ENCODE measurements around the gene CDH13.

The CDH13 gene

GRCh38 chr16:83714286-83714685, 1087.5 kb downstream of the CDH13 start:
- no peak for DNase-seq

- DNase-seq, result no peak
These were observed 1088.6 kb downstream of the CDH13 start for GRCh38 chr16:83715217-83715920.

- no peak for DNase-seq
These were observed 1090.5 kb downstream of the CDH13 start for GRCh38 chr16:83717308-83717707.

- DNase-seq, result no peak
These were observed 1091.0 kb downstream of the CDH13 start for GRCh38 chr16:83717814-83718213.

- DNase-seq, result no peak
These were observed 1093.4 kb downstream of the CDH13 start for GRCh38 chr16:83720213-83720612.

GRCh38 chr16:83720981-83721380, 1094.2 kb downstream of the CDH13 start:
- no peak for DNase-seq

- DNase-seq, result no peak
These were observed 1094.9 kb downstream of the CDH13 start for GRCh38 chr16:83721676-83722075.

DNA sequence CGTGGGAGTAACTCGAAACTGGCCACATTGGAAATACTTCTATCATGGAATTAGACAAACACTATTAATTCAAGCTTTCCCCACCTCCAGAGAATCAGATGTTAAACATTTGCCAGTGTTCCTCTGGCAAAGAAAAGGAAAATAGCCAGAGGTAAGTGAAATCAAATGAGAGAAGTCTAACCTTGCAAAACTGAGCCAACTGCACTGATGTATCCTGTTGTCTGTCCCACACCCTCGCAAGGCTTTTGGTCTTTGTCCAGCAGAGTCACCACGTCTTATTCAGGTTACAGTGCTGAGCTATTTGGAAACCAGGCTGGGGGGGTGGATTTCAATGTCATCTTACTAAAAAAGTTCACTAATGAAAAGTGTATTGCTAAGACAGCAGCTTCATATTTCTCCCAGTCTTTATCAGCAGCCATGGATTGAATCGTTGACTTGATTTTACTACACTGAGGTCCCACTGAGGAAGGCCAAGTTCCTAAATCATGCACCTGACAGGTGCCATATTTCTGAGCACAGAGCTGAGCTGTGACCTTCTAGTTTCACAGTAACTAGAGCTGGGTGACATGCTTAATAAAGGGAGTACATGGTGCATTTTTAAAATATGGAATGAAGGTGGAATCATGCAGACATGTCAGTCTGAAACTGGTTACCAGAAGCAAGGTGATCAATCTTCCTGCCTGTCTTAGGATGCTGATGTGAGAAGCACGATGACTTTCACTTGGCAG, 1095.9 kb downstream of the CDH13 start:
- no peak for DNase-seq

GRCh38 chr16:83723244-83723643, 1096.5 kb downstream of the CDH13 start:
- DNase-seq, result no peak

- DNase-seq, result no peak
These were observed 1097.1 kb downstream of the CDH13 start for GRCh38 chr16:83723901-83724300.

DNA sequence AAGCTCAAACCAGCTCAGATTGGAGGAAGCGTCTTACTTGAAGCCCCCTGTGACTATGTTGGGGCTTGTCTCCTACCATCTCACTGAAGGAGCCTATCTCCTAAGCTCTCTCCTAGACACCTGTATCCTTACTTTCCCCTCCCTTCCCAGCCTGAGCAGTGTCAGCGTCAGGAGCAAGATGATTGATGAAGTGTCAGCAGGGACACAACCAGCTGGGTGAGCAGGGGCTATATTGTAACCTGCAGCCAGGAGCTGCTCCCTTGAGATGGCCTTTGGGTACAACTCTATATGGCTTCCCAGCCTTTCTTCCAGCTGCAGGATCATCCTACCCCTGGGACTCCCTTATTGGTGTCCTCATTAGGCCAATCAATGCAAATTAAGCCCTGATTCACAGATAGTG, 1097.8 kb downstream of the CDH13 start:
- no peak for DNase-seq

DNA sequence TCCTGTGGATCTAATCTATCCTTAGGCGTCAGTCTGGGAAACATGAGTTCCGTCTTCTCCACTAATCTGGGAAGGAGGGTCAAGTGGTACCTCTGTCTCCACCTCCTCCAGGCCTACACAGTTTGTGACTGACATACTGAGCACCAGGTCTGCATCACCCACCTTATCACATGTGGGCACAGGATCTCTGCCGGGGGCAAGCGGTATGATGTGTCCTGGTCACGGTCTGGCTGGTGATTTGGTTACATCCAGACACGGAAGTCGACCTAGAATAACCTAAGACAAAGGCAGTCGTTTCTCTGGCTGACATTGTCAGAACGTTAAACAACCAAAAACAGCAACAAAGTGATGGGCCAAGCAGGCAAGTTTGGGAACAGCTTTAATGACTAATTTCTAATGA, 1098.5 kb downstream of the CDH13 start:
- DNase-seq, result no peak

- DNase-seq, result no peak
These were observed 1100.2 kb downstream of the CDH13 start for GRCh38 chr16:83727018-83727417.

DNA sequence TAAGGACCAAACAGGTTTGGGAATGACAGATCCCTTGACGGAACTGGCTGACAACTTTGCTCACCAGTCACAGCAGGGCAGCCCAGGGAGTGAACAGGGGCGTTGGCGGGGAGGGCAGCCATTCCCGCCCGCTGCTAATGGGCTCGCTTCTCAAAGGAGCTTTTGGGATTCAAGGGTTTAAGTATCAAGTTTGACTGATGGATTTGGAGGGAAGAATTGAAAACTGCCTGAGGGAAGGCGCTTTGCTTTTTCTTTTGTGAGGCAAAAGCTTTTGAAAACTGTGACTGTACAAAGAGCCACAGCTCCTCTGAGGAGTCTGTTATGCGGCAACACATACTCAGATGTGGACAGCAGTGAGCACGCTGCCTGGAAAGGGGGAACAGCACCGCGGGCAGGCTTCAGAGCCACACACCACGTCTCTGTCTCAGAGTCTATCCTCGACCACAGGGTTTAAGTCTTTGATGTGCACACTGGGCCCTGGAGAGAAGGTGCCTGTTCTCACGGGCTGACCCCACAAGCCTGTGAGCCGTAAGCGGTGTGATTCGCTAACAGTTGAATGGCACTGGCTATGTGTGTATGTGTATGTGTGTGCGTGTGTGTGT, 1101.1 kb downstream of the CDH13 start:
- DNase-seq, result no peak

GRCh38 chr16:83728492-83728891, 1101.7 kb downstream of the CDH13 start:
- no peak for DNase-seq

- no peak for DNase-seq
These were observed 1104.0 kb downstream of the CDH13 start for GRCh38 chr16:83730812-83731211.

GRCh38 chr16:83732536-83732935, 1105.8 kb downstream of the CDH13 start:
- no peak for DNase-seq

- no peak for DNase-seq
These were observed 1106.5 kb downstream of the CDH13 start for GRCh38 chr16:83733301-83733700.

GRCh38 chr16:83734136-83734535, 1107.4 kb downstream of the CDH13 start:
- DNase-seq, result no peak

GRCh38 chr16:83737729-83738354, 1111.1 kb downstream of the CDH13 start:
- no peak for DNase-seq

GRCh38 chr16:83738923-83739503, 1112.2 kb downstream of the CDH13 start:
- no peak for DNase-seq

GRCh38 chr16:83742124-83742899, 1115.5 kb downstream of the CDH13 start:
- no peak for DNase-seq

DNA sequence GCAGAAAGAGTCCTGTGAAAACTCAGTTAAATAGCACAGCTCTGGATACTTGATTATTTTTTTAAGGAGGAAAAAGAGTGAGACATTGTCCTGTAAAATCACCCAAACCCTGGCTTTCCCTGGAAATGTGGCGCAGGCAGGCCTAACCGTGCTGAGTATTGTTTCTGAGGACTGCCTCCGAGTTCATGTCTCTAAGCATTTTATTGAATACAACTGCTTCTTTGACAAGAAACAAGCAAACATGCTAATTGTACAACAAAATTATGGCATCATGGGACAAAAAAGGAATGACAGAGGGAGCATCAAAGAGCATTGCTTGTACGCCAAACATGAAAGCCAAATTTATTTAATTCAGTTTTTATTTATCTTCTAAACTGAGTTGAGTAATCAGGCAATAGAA, 1116.5 kb downstream of the CDH13 start:
- DNase-seq, result no peak

All from DMS 273 treated with DMSO at 0.1 percent for 48 hours (cell line).